GM12878 (cell line): Measurements from ENCODE around the gene KRTAP10-9. TPM values are rescaled to one million over a fixed set of nuclear protein-coding genes. Genes with fewer than 3 reads are reported as not detected.
"Not testable (repeated sequence)": the region's sequence is repeated elsewhere in the genome, so short reads cannot be mapped to it uniquely, and the experiment has no call there.

Source experiments
- ATAC-seq: fragments of 200-7000 bp; cut with Tn5 transposase; 3 replicates; pipeline ENCODE4 v1.9.1; 2020; ENCODE audit warnings: mild to moderate bottlenecking, moderate library complexity
- BruUV-seq: library from RNA; stranded (reverse); fragments of 400-500 nt; replicated peaks from 2 replicates; lab custom pipeline; 2021; lab: Mats Ljungman, UMichigan
- CTCF ChIA-PET: fragments of 300-600 bp; sonication (Branson Sonifier 250); formaldehyde crosslinking; extraction: SDS; loops from one replicate; lab custom pipeline; 2021; ENCODE audit warnings: inconsistent platforms; lab: Yijun Ruan, JAX
- POLR2A ChIA-PET: fragments of 350-600 bp; formaldehyde crosslinking; extraction: SDS; loops from one replicate; lab custom pipeline; 2021; ENCODE audit warnings: inconsistent platforms; lab: Charles Lee
- RAD21 ChIA-PET: fragments of 300-600 bp; sonication (Branson Sonifier 250); formaldehyde crosslinking; loops from one replicate; lab custom pipeline; 2023; ENCODE audit warnings: antibody characterized with exemption; ENCODE audit not compliant: unreplicated experiment; lab: Charles Lee
- SMC1A ChIA-PET: fragments of 300-600 bp; sonication (Branson Sonifier 250); formaldehyde crosslinking; loops from one replicate; lab custom pipeline; 2023; ENCODE audit not compliant: unreplicated experiment, uncharacterized antibody; lab: Charles Lee
- DNase-seq: peaks from one replicate; pipeline ENCODE4 v3.0.0-alpha.2; 2011; ENCODE audit warnings: low read depth, low spot score
- FAIRE-seq: peaks from 3 replicates; lab custom pipeline; 2011; peaks lifted over from hg19 to GRCh38; lab: Jason Lieb, UNC
- H2AFZ ChIP-seq: 2 replicates; pipeline ENCODE4 v1.6.0; 2011; ENCODE audit warnings: low read depth, low read length, control low read depth; ENCODE audit not compliant: control insufficient read depth
- H3K27ac ChIP-seq: 2 replicates; pipeline ENCODE4 v1.5.1; 2011; ENCODE audit warnings: control low read depth; ENCODE audit not compliant: control insufficient read depth, insufficient read depth
- H3K27me3 ChIP-seq, 2 experiments: replicated peaks in 1 of 2; 2 replicates each; pipeline versions ENCODE4 v1.6.0 to v1.6.1; 2011; ENCODE audit warnings: low read length in 1 of 2; ENCODE audit not compliant: control insufficient read depth in 2 of 2, insufficient read depth in 2 of 2
- H3K36me3 ChIP-seq, 2 experiments: 2 replicates each; pipeline ENCODE4 v1.5.1; 2011; ENCODE audit warnings: low read length in 1 of 2; ENCODE audit not compliant: control insufficient read depth in 2 of 2, insufficient read depth in 2 of 2
- H3K4me1 ChIP-seq: 2 replicates; pipeline ENCODE4 v1.6.1; 2011; ENCODE audit warnings: mild to moderate bottlenecking, low read length, moderate library complexity, mixed read lengths; ENCODE audit not compliant: control insufficient read depth, insufficient read depth
- H3K4me2 ChIP-seq: 2 replicates; pipeline ENCODE4 v1.6.0; 2011; ENCODE audit warnings: control low read depth; ENCODE audit not compliant: control insufficient read depth, insufficient read depth
- H3K4me3 ChIP-seq: fragments of 200-600 bp; sonication (generic); 2 replicates; pipeline ENCODE4 v1.5.1; 2016
- H3K79me2 ChIP-seq: 2 replicates; pipeline ENCODE4 v1.6.0; 2011; ENCODE audit warnings: low read length; ENCODE audit not compliant: control insufficient read depth, insufficient read depth
- H3K9ac ChIP-seq: 2 replicates; pipeline ENCODE4 v1.8.0; 2011; ENCODE audit warnings: low read length, control low read depth, mixed read lengths; ENCODE audit not compliant: control insufficient read depth, insufficient read depth
- H3K9me3 ChIP-seq: replicated peaks from 3 replicates; pipeline ENCODE4 v1.5.1; 2011; ENCODE audit warnings: mild to moderate bottlenecking, low read length; ENCODE audit not compliant: control insufficient read depth, insufficient read depth
- H4K20me1 ChIP-seq: 2 replicates; pipeline ENCODE4 v1.6.0; 2011; ENCODE audit not compliant: control insufficient read depth, insufficient read depth
- WGBS: methylation state at CpG from one replicate; pipeline ENCODE4 v1.1.6; 2016; ENCODE audit warnings: low lambda C conversion rate; ENCODE audit not compliant: insufficient replicate concordance, insufficient coverage; ENCODE audit errors: missing lambda C conversion rate; 5-methylcytosine and 5-hydroxymethylcytosine counted together
- in situ Hi-C: fragments of 300-500 bp; cut with MboI; formaldehyde crosslinking; loops from 9 replicates; pipeline ENCODE4 v1.14.3; 2018; ENCODE audit warnings: mixed read lengths
- intact Hi-C: fragments of 100-400 bp; cut with micrococcal nuclease; formaldehyde crosslinking; loops from one replicate; pipeline ENCODE4 v1.14.2; 2022; ENCODE audit not compliant: unreplicated experiment
- polyA plus RNA-seq, 11 experiments: library from polyadenylated mRNA; depleted of rRNA in 4 of 11; unstranded in 6 of 11; stranded (reverse) in 5 of 11; fragments of >200 nt; fragmentation: Nextera tagmentation in 4 of 11; fragmentation: Illumina TruSeq in 1 of 11; extraction: Ambion mirVana in 4 of 11; extraction: Trizol in 1 of 11; gene quantifications; 1 replicate in 1 of 11; 2 replicates in 10 of 11; pipeline versions ENCODE4 v1.2.1 to v1.2.3, GENCODE V29; 2011 to 2016; ENCODE audit warnings: inconsistent platforms in 2 of 11, missing spikeins in 2 of 11, low read depth in 1 of 11
- total RNA-seq, 4 experiments: library from RNA; depleted of rRNA in 3 of 4; stranded (reverse); fragments of >200 nt in 3 of 4; fragmentation: Illumina TruSeq in 1 of 4; extraction: Trizol in 1 of 4; gene quantifications; 2 replicates each; pipeline versions ENCODE4 v1.2.1 to v1.2.3, GENCODE V29; 2013 to 2021
- TF ChIP-seq, protein P1 (sequence below): IDR thresholded peaks from 2 replicates; pipeline ENCODE4 v1.6.1; 2011; ENCODE audit warnings: borderline replicate concordance, low read depth, mild to moderate bottlenecking, moderate library complexity, mixed read lengths, low read length; ENCODE audit not compliant: insufficient read depth; ENCODE audit errors: extremely low read length

Gene KRTAP10-9
- total and polyA plus RNA-seq, 10 of the 15 experiments (the other 5 are each of a cell fraction or from before 2014, with no cell fraction given) = not detected

DNA sequence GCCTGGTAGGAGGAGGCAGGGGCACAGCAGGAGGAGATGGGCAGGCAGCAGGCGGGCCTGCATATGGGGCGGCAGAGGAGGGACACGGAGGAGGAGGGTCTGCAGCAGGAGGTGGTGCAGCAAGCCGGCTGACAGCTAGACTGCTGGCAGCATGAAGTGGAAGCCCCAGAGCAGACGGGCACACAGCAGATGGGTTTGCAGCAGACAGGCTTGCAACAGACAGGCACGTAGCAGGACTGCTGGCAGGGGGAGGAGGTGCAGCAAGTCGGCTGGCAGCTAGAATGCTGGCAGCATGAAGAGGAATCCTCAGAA, 47.1 kb upstream of the KRTAP10-9 start:
- no TSS peak for BruUV-seq
- Histone ChIP-seq H3K27me3 (no peaks in the 10 kb centered on the region), H3K4me2 (no peak overlapping the region), H3K36me3 (no peaks in the 10 kb centered on the region), H3K79me2 (no peaks in the 10 kb centered on the region), H2AFZ (no peak overlapping the region), H3K4me3 (no peak overlapping the region), H3K9ac (no peak overlapping the region), H3K9me3 (peaks cover 5% of the 10 kb centered on the region; the same call in 2 of the 3 replicates), H3K4me1 (no peaks in the 10 kb centered on the region), H3K27ac (no peak overlapping the region), H4K20me1 (no peaks in the 10 kb centered on the region)
- CTCF ChIA-PET = interaction anchor here (0.6 kb wide), 1 partner anchor 1487 kb away, joined by 3 read pairs; no protein-coding TSS in a partner anchor
- intact Hi-C loops = no loop called here
- ATAC-seq (no peak), DNase-seq (no peak), FAIRE-seq (no peak)
- POLR2A ChIA-PET = no interaction called here
- SMC1A ChIA-PET = no interaction called here
- TF ChIP-seq, protein P1, sequence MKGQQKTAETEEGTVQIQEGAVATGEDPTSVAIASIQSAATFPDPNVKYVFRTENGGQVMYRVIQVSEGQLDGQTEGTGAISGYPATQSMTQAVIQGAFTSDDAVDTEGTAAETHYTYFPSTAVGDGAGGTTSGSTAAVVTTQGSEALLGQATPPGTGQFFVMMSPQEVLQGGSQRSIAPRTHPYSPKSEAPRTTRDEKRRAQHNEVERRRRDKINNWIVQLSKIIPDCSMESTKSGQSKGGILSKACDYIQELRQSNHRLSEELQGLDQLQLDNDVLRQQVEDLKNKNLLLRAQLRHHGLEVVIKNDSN = no peak
- in situ Hi-C loops = no loop called here
- WGBS = 32% methylated on average over 7 of the region's 7 CpGs
- RAD21 ChIA-PET = no interaction called here

DNA sequence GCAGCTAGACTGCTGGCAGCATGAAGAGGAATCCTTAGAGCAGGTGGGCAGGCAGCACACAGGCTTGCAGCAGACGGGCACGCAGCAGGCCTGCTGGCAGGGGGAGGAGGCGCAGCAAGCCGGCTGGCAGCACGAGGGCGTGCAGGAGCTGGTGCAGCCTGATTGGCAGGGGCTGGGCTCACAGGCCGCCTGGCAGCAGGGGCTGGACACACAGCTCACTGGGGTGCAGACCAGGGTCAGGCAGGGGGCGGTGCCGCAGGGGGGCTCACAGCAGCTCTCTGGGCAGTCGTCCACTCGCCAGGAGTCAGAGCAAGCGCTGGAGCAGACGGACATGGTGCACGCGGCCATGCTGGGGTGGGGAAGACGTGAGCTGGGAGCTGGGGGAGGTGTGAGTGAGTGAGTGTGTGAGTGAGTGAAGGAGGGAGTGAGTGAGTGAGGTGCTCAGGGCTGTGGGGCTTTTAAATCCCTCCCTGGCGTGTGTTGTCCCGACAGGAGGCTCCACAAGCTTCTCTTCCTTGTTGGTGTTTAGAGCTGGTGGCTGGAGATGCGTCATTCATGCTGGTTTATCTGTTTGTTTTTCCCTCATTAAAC, 46.6 kb upstream of the KRTAP10-9 start, which contains the start of gene KRTAP10-5:
KRTAP10-5 (minus strand) TSS at position 374 of the 591 bp plus-strand sequence; CDS start at position 348, 26 bp downstream.
- FAIRE-seq, H3K36me3 ChIP-seq, H3K79me2 ChIP-seq, H3K4me3 ChIP-seq, H3K4me2 ChIP-seq, in situ Hi-C loops, H3K27me3 ChIP-seq, BruUV-seq, ATAC-seq, intact Hi-C loops, POLR2A ChIA-PET, SMC1A ChIA-PET, H4K20me1 ChIP-seq, H2AFZ ChIP-seq, H3K9ac ChIP-seq, H3K27ac ChIP-seq, DNase-seq, H3K9me3 ChIP-seq, RAD21 ChIA-PET, H3K4me1 ChIP-seq: not testable (repeated sequence)
- WGBS = 47% methylated on average over 19 of the region's 19 CpGs
- CTCF ChIA-PET = interaction anchor here (0.6 kb wide), 1 partner anchor 1487 kb away, joined by 3 read pairs; no protein-coding TSS in a partner anchor
